Esophagus muscularis mucosa (tissue), 4 donors: Measurements from ENCODE around the gene PKP4. TPM values are rescaled to one million over a fixed set of nuclear protein-coding genes. Genes with fewer than 3 reads are reported as not detected.

Experiments used
- DNase-seq: peaks from one replicate; pipeline ENCODE4 v3.0.0-alpha.2; 2017; ENCODE audit errors: extremely low spot score
- H3K27ac ChIP-seq, 4 donors: fragments of 200-600 bp; sonication (generic); replicated peaks in 1 of 4; 1 replicate in 3 of 4; 2 replicates in 1 of 4; pipeline ENCODE4 v1.5.1; 2016 to 2019; ENCODE audit warnings: mild to moderate bottlenecking in 1 of 4
- H3K27me3 ChIP-seq, 4 donors: fragments of 200-600 bp; sonication (generic); one replicate each; pipeline versions ENCODE4 v1.5.1 to v1.6.0; 2016 to 2019
- H3K36me3 ChIP-seq, 4 donors: fragments of 200-600 bp; sonication (generic); one replicate each; pipeline ENCODE4 v1.5.1; 2016 to 2019
- H3K4me1 ChIP-seq, 4 donors: fragments of 200-600 bp; sonication (generic); one replicate each; pipeline ENCODE4 v1.5.1; 2016 to 2019
- H3K4me3 ChIP-seq, 4 donors: fragments of 200-600 bp; sonication (generic); 1 replicate in 2 of 4; 2 replicates in 2 of 4; pipeline ENCODE4 v1.5.1; 2016 to 2019; ENCODE audit warnings: mild to moderate bottlenecking in 4 of 4, moderate library complexity in 1 of 4
- H3K9me3 ChIP-seq, 4 donors: fragments of 200-600 bp; sonication (generic); 1 replicate in 3 of 4; 2 replicates in 1 of 4; pipeline ENCODE4 v1.5.1; 2016 to 2019
- CTCF ChIP-seq, 3 experiments: fragments of 200-600 bp in 2 of 3; fragments of 450-650 bp in 1 of 3; sonication (generic) in 2 of 3; IDR thresholded peaks; one replicate each; pipeline ENCODE4 v1.5.1; 2017 to 2019; ENCODE audit warnings: antibody characterized with exemption in 3 of 3, mild to moderate bottlenecking in 2 of 3, moderate library complexity in 1 of 3
- EP300 ChIP-seq: sonication (generic); formaldehyde crosslinking; IDR thresholded peaks from one replicate; pipeline ENCODE4 v1.6.1; 2017; ENCODE audit warnings: antibody characterized with exemption
- POLR2A ChIP-seq: fragments of 450-650 bp; IDR thresholded peaks from one replicate; pipeline ENCODE4 v1.6.1; 2017; ENCODE audit warnings: antibody characterized with exemption, moderate library complexity, mild to moderate bottlenecking, low read depth
- POLR2AphosphoS5 ChIP-seq, 2 donors: sonication (generic); formaldehyde crosslinking; IDR thresholded peaks; one replicate each; pipeline ENCODE4 v1.6.1; 2017; ENCODE audit warnings: antibody characterized with exemption in 2 of 2
- WGBS: methylation state at CpG from one replicate; pipeline ENCODE4 v1.1.5; 2018; 5-methylcytosine and 5-hydroxymethylcytosine counted together
- intact Hi-C: fragments of 100-400 bp; cut with DNase I; formaldehyde crosslinking; loops from one replicate; pipeline ENCODE4 v1.15.1; 2023
- total RNA-seq, 4 donors: library from RNA; depleted of rRNA; stranded (reverse); fragments of >200 nt; gene quantifications; one replicate each; pipeline versions ENCODE4 v1.1.0 to v1.2.1, GENCODE V29; 2016

PKP4 gene
- total RNA-seq, 4 donors from 2014 or later = 79.7 to 131 (median 93.0) TPM

GRCh38 chr2:158718851-158719250, 262.1 kb downstream of the PKP4 start:
- intact Hi-C loops = no loop called here
- H3K36me3 ChIP-seq = no peaks in the 10 kb centered on the region
- no peak overlapping the region for H3K4me3 ChIP-seq
- peaks cover 0 to 28% (median 13%) of the 10 kb centered on the region in 4 donors for H3K4me1 ChIP-seq
- TF ChIP-seq POLR2AphosphoS5 (IDR thresholded peaks at IDR 0.05) (no peak), POLR2A (no peak), CTCF (IDR thresholded peaks at IDR 0.05) (no peak), EP300 (no peak)
- H3K9me3 ChIP-seq = no peaks in the 10 kb centered on the region
- DNase-seq = peak; percentile 75
- peak overlapping the region in 2 of 4 donors; percentile 38 to 45 for H3K27ac ChIP-seq
- WGBS = 92% methylated on average over 5 of the region's 5 CpGs
- peaks cover 0 to 9% (median 0%) of the 10 kb centered on the region in 4 donors for H3K27me3 ChIP-seq

- 89% methylated on average over 5 of the region's 5 CpGs for WGBS
- no peak overlapping the region for H3K4me3 ChIP-seq
- peaks cover 0 to 28% (median 13%) of the 10 kb centered on the region in 4 donors for H3K4me1 ChIP-seq
- peak; percentile 82 for DNase-seq
- no peak overlapping the region for H3K27ac ChIP-seq
- H3K27me3 ChIP-seq = peaks cover 0 to 9% (median 0%) of the 10 kb centered on the region in 4 donors
- no peak for TF ChIP-seq CTCF (IDR thresholded peaks at IDR 0.05)
- TF ChIP-seq POLR2A = no peak
- intact Hi-C loops = no loop called here
- H3K9me3 ChIP-seq = no peaks in the 10 kb centered on the region
- H3K36me3 ChIP-seq = no peaks in the 10 kb centered on the region
Measured at GRCh38 chr2:158719403-158719802, 262.7 kb downstream of the PKP4 start.

- Histone ChIP-seq H3K36me3 (no peaks in the 10 kb centered on the region), H3K27me3 (peaks cover 0 to 9% (median 0%) of the 10 kb centered on the region in 4 donors)
- WGBS = 87% methylated on average over 9 of the region's 9 CpGs
Measured at GRCh38 chr2:158722266-158723105, 265.7 kb downstream of the PKP4 start.

GRCh38 chr2:158723181-158723838, 266.6 kb downstream of the PKP4 start:
- Histone ChIP-seq H3K27ac (no peak overlapping the region), H3K4me3 (no peak overlapping the region), H3K27me3 (peaks cover 0 to 9% (median 0%) of the 10 kb centered on the region in 4 donors), H3K9me3 (no peaks in the 10 kb centered on the region), H3K4me1 (peaks cover 0 to 9% (median 2%) of the 10 kb centered on the region in 4 donors), H3K36me3 (no peaks in the 10 kb centered on the region)
- DNase-seq = no peak
- TF ChIP-seq POLR2A = no peak
- TF ChIP-seq EP300 = no peak
- TF ChIP-seq POLR2AphosphoS5 (IDR thresholded peaks at IDR 0.05) = no peak
- no peak for TF ChIP-seq CTCF (IDR thresholded peaks at IDR 0.05)
- WGBS = 90% methylated on average over 7 of the region's 8 CpGs
- intact Hi-C loops = no loop called here

More at GRCh38 chr2:158722266-158723105, 265.7 kb downstream of the PKP4 start:
- Histone ChIP-seq H3K4me1 (peaks cover 0 to 13% (median 2%) of the 10 kb centered on the region in 4 donors), H3K27ac (no peak overlapping the region), H3K4me3 (no peak overlapping the region), H3K9me3 (no peaks in the 10 kb centered on the region)
- no peak for TF ChIP-seq POLR2A
- no peak for TF ChIP-seq CTCF (IDR thresholded peaks at IDR 0.05)
- TF ChIP-seq POLR2AphosphoS5 (IDR thresholded peaks at IDR 0.05) = no peak
- TF ChIP-seq EP300 = no peak
- intact Hi-C loops = no loop called here
- DNase-seq = no peak
